Loucy (cell line): ENCODE measurements around the gene RPS6KA3.
A peak's percentile ranks its signal among the peaks of the same experiment; 100 is the strongest.

Experiments used
- H2AFZ ChIP-seq: fragments of 200-600 bp; sonication (generic); 2 replicates; pipeline ENCODE4 v1.6.0; 2016; ENCODE audit warnings: antibody characterized with exemption, mild to moderate bottlenecking, low read length, moderate library complexity
- H3F3A ChIP-seq: fragments of 200-600 bp; 2 replicates; pipeline ENCODE4 v1.6.0; 2016; ENCODE audit warnings: antibody characterized with exemption, low read depth, mild to moderate bottlenecking
- H3K27me3 ChIP-seq: fragments of 200-600 bp; sonication (generic); 2 replicates; pipeline ENCODE4 v1.6.1; 2014; ENCODE audit warnings: low read length, mild to moderate bottlenecking; ENCODE audit not compliant: insufficient read depth, poor library complexity, severe bottlenecking
- H3K36me3 ChIP-seq: fragments of 200-600 bp; sonication (generic); 2 replicates; pipeline ENCODE4 v1.6.1; 2016; ENCODE audit warnings: low read length; ENCODE audit not compliant: insufficient read depth
- H3K4me1 ChIP-seq: fragments of 200-600 bp; sonication (generic); 2 replicates; pipeline ENCODE4 v1.5.1; 2014; ENCODE audit warnings: low read length, mild to moderate bottlenecking; ENCODE audit not compliant: insufficient read depth, poor library complexity, severe bottlenecking
- H3K4me2 ChIP-seq: fragments of 200-600 bp; sonication (generic); 2 replicates; pipeline ENCODE4 v1.6.0; 2014; ENCODE audit warnings: antibody characterized with exemption, low read length, low read depth, mild to moderate bottlenecking; ENCODE audit not compliant: poor library complexity, severe bottlenecking
- H3K4me3 ChIP-seq: fragments of 200-600 bp; sonication (generic); 2 replicates; pipeline ENCODE4 v1.5.1; 2014; ENCODE audit warnings: low read length, mild to moderate bottlenecking, mixed read lengths; ENCODE audit not compliant: poor library complexity, severe bottlenecking
- H3K79me2 ChIP-seq: fragments of 200-600 bp; sonication (generic); 2 replicates; pipeline ENCODE4 v1.6.1; 2014; ENCODE audit warnings: low read length; ENCODE audit not compliant: insufficient read depth
- H3K9ac ChIP-seq: fragments of 200-600 bp; sonication (generic); 2 replicates; pipeline ENCODE4 v1.6.0; 2014; ENCODE audit warnings: mild to moderate bottlenecking, low read depth, low read length, moderate library complexity; ENCODE audit not compliant: poor library complexity, severe bottlenecking
- H3K9me2 ChIP-seq: fragments of 200-600 bp; sonication (generic); replicated peaks from 2 replicates; pipeline ENCODE4 v1.6.1; 2016; ENCODE audit warnings: low read depth, low read length, mixed read lengths
- H3K9me3 ChIP-seq: fragments of 200-600 bp; sonication (generic); 2 replicates; pipeline ENCODE4 v1.6.1; 2014; ENCODE audit warnings: mild to moderate bottlenecking, antibody characterized with exemption, low read length, low read depth; ENCODE audit not compliant: insufficient read depth
- H4K20me1 ChIP-seq: fragments of 200-600 bp; sonication (generic); 2 replicates; pipeline ENCODE4 v1.6.0; 2014; ENCODE audit warnings: antibody characterized with exemption, low read length, mild to moderate bottlenecking; ENCODE audit not compliant: insufficient read depth, poor library complexity, severe bottlenecking
- EZH2phosphoT487 ChIP-seq: fragments of 200-600 bp; IDR thresholded peaks from 2 replicates; pipeline ENCODE4 v1.6.1; 2018; ENCODE audit warnings: antibody characterized with exemption, mild to moderate bottlenecking, moderate library complexity, borderline replicate concordance
- TF ChIP-seq, protein P1 (sequence below): fragments of 200-600 bp; sonication (generic); conservative IDR thresholded peaks from 2 replicates; pipeline ENCODE4 v1.5.1; 2014; ENCODE audit warnings: mild to moderate bottlenecking, antibody characterized with exemption, low read length

The RPS6KA3 gene

DNA sequence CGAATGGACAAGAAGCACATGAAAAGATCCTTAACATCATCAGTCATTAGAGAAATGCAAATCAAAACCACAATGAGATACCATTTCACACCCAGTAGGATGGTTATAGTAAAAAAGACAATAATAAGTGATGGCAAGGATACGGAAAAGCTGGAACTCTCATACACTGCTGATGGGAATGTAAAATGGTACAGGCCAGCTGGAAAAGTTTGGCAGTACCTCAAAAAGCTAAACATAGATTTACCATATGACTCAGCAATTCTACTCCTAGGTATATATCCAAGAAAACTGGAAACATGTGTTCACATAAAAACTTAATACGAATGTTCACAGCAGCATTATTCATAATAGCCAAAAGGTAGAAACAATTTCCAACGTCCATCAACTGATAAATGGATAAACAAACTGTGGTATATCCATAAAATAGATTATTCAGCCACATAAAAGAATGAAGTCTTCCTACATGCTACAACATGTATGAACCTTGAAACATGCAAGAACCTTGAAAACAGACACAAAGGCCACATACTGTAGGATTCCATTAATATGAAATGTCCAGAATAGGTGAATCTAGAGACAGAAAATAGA, 11.9 kb downstream of the RPS6KA3 start:
- TF ChIP-seq, protein P1, sequence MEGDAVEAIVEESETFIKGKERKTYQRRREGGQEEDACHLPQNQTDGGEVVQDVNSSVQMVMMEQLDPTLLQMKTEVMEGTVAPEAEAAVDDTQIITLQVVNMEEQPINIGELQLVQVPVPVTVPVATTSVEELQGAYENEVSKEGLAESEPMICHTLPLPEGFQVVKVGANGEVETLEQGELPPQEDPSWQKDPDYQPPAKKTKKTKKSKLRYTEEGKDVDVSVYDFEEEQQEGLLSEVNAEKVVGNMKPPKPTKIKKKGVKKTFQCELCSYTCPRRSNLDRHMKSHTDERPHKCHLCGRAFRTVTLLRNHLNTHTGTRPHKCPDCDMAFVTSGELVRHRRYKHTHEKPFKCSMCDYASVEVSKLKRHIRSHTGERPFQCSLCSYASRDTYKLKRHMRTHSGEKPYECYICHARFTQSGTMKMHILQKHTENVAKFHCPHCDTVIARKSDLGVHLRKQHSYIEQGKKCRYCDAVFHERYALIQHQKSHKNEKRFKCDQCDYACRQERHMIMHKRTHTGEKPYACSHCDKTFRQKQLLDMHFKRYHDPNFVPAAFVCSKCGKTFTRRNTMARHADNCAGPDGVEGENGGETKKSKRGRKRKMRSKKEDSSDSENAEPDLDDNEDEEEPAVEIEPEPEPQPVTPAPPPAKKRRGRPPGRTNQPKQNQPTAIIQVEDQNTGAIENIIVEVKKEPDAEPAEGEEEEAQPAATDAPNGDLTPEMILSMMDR = no peak
- TF ChIP-seq EZH2phosphoT487 = no peak
- Histone ChIP-seq H3K27me3 (no peaks in the 10 kb centered on the region), H3K79me2 (peaks cover 97% of the 10 kb centered on the region), H3K4me2 (no peak overlapping the region), H3K4me1 (peaks cover 20% of the 10 kb centered on the region), H3K9me3 (no peaks in the 10 kb centered on the region), H3K4me3 (no peak overlapping the region), H3K9me2 (no peaks in the 10 kb centered on the region), H2AFZ (no peak overlapping the region), H3K36me3 (peaks cover 3% of the 10 kb centered on the region; the same call in 1 of the 2 replicates), H3F3A (no peaks in the 10 kb centered on the region), H3K9ac (no peak overlapping the region), H4K20me1 (peaks cover 33% of the 10 kb centered on the region)

DNA sequence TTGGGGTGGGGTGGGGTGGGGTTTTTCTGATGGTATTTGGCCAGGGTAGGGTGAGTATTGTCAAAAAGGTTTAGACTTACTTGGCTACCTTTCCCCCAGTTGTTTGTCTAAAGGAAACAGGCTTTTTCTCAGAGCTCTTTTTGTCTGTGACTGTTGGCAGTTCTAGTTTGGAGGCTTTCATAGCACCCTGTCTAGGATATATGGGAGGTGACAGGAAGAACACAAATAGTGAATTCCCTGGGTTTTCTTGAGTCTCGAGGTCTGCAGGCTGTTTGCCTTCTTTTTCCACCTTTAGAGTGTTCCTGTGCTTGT, 13.5 kb downstream of the RPS6KA3 start:
- H3K4me2 ChIP-seq = no peak overlapping the region
- H3K36me3 ChIP-seq = peaks cover 3% of the 10 kb centered on the region; the same call in 1 of the 2 replicates
- peaks cover 18% of the 10 kb centered on the region for H3K4me1 ChIP-seq
- H3K27me3 ChIP-seq = no peaks in the 10 kb centered on the region
- H3K9me3 ChIP-seq = no peaks in the 10 kb centered on the region
- no peak overlapping the region for H3K4me3 ChIP-seq
- no peaks in the 10 kb centered on the region for H3F3A ChIP-seq
- peaks cover 25% of the 10 kb centered on the region for H4K20me1 ChIP-seq
- H3K9me2 ChIP-seq = no peaks in the 10 kb centered on the region
- TF ChIP-seq EZH2phosphoT487 = no peak
- TF ChIP-seq, protein P1 = no peak
- H3K79me2 ChIP-seq = peaks cover 96% of the 10 kb centered on the region
- no peak overlapping the region for H3K9ac ChIP-seq
- H2AFZ ChIP-seq = no peak overlapping the region

DNA sequence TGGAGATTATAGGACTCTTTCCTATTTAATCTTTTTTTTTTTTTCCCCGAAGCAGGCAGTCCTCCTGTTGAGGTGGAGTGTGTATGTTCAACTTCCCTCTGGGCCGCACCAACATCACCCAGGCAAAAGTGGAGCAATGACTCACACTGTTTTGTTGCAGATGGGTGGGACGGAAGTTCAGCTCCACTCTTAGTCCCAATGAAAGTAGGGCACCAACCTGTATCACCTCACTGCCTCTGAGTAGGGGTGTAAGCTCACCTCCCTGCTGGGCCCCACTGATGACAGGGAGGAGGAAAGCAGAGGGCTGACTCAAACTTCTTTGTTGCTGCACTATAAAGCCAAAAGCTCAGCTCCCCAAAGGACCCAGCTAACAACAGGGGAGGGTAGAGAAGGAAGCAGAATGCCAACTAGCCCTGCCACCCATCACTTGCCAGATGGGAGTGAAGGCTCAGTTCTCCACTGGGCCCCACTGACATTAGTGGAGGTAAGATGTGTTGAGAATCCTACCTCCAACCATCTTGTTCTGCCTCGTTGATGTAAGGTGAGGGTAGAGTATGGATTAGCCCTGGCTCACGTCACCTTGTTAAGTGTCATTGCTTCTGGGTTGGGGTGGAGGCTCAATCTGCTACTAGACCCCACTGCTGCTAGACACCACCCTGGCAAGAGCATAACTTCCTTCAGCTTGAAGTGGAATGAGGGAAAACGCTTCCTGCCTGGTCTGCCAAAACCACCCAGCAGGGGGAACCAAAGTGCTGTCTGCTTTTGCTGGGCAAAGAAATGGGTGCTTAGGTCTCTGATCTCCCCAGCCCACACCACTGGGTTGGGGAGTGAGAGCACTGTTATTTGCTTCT, 14.1 kb downstream of the RPS6KA3 start:
- Histone ChIP-seq H3F3A (no peaks in the 10 kb centered on the region), H2AFZ (no peak overlapping the region), H4K20me1 (peaks cover 23% of the 10 kb centered on the region), H3K4me3 (no peak overlapping the region), H3K9me3 (no peaks in the 10 kb centered on the region), H3K9ac (no peak overlapping the region), H3K36me3 (peaks cover 3% of the 10 kb centered on the region; the same call in 1 of the 2 replicates), H3K9me2 (no peaks in the 10 kb centered on the region), H3K79me2 (peaks cover 93% of the 10 kb centered on the region), H3K4me2 (no peak overlapping the region), H3K4me1 (peaks cover 18% of the 10 kb centered on the region), H3K27me3 (no peaks in the 10 kb centered on the region)
- TF ChIP-seq EZH2phosphoT487 = no peak
- TF ChIP-seq, protein P1 = peak; percentile 65
